HS-5 (cell line): Measurements from ENCODE around the gene RNU1-1.
"Not testable (repeated sequence)": the region's sequence is repeated elsewhere in the genome, so short reads cannot be mapped to it uniquely, and the experiment has no call there.

Source experiments
- DNase-seq: peaks from one replicate; pipeline ENCODE4 v3.0.0-alpha.2; 2012; ENCODE audit warnings: low read depth

RNU1-1 gene

DNA sequence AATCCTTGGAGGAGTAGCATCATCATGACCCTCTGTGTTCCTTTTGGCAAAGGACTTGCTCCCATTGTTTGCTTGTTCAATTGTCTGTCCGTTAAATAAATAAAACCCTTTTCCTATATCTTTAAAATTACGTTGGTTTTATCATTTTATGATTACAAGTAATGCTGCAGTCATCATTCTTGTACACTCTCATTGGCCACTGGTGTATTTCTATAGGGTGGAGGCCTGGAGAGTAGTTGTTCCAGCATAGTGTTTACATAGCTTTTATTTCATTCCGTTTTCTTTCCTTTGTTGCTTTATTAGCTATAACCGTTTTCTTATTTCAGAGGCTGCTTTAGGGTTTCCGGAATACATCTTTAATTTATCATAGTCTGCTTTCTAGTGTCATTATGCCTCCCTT is 7.6 kb upstream of the RNU1-1 start:
- not testable (repeated sequence) for DNase-seq

- no peak for DNase-seq
These were observed 7.2 kb upstream of the RNU1-1 start for GRCh38 chr1:16521288-16521583.

DNA sequence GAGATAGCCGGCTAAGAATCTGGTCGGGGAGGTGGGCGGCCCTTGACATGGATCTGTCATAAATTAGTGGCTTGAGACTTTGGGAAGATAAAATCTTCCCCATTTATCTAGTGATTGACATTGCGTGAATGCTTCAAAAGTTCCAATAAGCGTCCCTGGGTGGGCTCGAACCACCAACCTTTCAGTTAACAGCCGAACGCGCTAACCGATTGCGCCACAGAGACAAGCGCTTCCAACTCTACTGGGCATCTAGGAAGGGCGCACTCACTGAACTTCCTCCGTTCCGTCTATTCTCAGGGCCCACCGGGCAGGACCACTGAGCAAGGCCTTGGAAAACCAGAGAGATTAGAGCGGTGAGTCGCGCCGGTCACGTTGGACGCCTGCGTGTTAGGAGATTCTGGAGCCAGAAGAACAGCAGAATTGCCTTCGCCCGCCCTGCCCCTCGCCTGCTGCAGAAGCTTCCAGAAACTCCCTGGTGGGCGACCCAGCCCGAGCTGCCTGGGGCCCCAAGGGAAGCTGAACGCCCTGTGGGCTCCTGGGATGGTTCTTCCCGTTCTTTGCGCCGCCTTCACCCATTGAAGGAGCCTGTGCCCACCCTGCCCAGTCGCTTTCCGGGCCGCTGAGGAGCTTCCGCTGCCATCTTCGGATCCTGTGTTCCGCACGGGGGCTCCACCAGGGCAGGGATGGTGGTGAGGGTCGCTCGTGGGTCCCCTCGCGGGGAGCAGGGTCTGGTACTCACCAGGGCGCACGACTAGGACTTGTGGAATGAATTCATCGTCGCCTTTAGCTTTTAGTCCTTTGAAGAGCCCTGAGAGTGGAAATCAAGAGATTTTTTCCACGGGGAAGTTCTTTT is 6.6 kb upstream of the RNU1-1 start:
- not testable (repeated sequence) for DNase-seq

GRCh38 chr1:16519255-16519951 is 5.3 kb upstream of the RNU1-1 start:
- not testable (repeated sequence) for DNase-seq

GRCh38 chr1:16518913-16519254 is 4.8 kb upstream of the RNU1-1 start:
- not testable (repeated sequence) for DNase-seq

- DNase-seq: not testable (repeated sequence)
These were observed 2.8 kb upstream of the RNU1-1 start for GRCh38 chr1:16516694-16517410.

- DNase-seq: peak; percentile 98
These were observed 526 bp downstream of the RNU1-1 start for GRCh38 chr1:16513412-16514106.

DNA sequence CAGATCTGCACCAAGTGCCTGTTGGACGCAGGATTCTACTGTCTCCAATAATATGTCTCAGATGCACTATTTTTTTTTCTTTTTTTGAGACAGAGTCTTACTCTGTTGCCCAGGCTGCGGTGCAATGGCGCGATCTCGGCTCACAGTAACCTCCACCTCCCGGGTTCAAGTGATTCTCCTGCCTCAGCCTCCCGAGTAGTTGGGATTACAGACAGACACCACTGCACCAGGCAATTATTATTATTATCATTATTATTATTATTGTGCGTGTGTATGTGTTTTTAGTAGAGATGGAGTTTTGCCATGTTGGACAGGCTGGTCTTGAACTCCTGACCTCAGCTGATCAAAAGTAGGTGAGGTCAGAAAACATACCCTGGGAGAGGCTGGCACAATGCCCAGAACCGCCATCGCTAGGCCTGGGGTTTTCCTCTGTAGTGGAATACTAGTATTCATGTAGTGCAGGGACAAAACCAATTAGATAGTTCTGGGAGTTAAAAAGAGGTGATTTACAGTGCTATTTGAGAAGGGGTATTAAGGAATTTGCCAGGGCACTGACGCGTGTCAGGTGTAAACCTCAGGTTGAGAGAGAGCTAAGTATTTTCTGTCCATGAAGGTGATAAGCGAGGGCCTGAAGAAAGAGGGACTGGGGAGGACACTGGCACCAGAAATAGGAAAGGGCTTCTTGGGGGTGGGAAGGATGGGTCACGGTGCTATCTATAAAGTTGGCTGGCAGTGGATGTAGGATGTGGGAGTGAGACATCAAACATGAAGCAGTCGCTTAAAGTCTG is 1.3 kb downstream of the RNU1-1 start:
- DNase-seq: not testable (repeated sequence)

DNA sequence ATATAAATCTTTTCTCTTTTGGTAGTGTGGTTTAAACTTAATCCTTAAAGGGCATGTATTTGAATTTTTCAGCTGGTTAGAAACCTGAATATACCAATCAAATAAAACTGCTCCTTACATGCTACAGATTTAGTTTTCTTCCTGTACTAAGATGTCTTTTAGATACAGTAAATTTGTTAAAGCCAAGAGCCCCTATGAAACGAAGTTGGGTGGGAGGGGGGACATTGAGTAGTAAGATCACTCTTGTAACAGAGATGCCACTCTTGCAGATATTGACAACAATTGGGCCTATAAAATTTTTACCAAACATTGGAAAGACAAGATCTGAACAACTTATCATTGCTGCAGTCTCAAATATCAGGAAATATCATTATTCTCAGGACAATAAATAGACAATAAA is 2.2 kb downstream of the RNU1-1 start:
- not testable (repeated sequence) for DNase-seq

DNA sequence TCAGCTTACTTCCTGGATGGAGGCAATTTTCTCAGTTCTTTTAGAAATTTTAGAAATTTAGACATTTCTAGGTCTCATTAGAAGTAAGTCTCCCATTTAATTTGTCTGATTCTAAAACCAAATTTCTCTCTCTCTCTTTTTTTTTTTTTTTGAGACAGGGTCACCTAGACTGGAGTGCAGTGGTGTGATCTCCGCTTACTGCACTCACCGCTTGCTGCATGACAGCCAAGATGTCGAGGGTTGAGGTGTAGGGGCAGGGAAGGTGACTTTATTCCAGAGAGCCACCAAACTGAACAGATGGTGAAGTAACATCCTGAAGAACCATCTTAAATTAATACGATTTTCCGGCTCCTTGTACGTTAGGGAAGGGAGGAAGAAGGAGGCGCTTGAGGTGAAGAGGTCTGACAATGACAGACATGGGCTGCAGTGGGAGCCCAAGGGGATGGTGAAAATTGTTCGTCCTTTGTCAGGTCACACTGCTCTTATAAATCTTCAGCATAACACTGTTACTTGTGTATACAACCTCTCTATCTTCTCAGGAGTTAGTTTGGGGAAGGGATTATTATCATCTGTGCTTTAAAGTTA is 5.1 kb downstream of the RNU1-1 start:
- not testable (repeated sequence) for DNase-seq

GRCh38 chr1:16506364-16507136 is 7.5 kb downstream of the RNU1-1 start:
- not testable (repeated sequence) for DNase-seq

GRCh38 chr1:16505870-16506269 is 8.2 kb downstream of the RNU1-1 start:
- not testable (repeated sequence) for DNase-seq

DNA sequence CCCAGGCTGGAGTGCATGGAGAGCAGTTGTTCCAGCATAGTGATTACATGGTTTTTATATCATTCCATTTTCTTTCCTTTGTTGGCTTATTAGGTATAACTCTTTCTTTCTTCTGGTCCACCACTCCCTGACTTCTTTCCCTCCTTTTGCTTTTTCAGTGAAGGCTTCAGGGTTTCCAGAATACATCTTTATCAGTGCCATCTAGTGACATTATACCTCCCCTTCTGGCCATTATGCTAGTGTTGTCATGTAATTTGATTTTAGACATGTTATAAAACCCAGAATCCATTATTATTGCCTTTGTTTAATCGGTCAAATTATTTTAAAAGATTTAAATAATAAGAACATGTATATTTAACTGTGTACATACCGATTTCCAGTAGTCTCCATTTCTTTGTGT is 10.6 kb downstream of the RNU1-1 start:
- no peak for DNase-seq

DNA sequence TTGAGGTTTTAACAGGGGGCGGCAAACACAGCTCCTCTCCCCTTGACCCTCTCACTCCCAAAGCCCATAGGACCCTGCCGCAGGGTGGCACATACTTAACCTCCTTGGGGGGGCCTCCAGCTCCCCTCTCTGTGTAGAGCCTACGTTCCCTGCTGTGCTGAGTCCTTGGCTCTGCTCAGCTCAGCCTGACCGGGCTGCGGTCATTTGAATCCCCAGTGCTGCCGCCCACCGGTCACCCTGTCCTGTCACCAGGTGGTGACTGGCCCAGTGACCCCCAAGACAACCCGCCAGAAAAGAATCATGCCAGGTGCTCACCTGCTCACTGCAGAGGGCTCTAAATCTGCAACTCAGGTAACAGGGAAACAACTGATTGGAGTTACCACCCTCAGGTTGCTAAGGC is 12.6 kb downstream of the RNU1-1 start:
- DNase-seq: not testable (repeated sequence)

GRCh38 chr1:16500975-16501374 is 13.1 kb downstream of the RNU1-1 start:
- DNase-seq: not testable (repeated sequence)

- not testable (repeated sequence) for DNase-seq
These were observed 13.6 kb downstream of the RNU1-1 start for GRCh38 chr1:16500466-16500865.

GRCh38 chr1:16498573-16499413 is 15.3 kb downstream of the RNU1-1 start:
- DNase-seq: peak; percentile 23

DNA sequence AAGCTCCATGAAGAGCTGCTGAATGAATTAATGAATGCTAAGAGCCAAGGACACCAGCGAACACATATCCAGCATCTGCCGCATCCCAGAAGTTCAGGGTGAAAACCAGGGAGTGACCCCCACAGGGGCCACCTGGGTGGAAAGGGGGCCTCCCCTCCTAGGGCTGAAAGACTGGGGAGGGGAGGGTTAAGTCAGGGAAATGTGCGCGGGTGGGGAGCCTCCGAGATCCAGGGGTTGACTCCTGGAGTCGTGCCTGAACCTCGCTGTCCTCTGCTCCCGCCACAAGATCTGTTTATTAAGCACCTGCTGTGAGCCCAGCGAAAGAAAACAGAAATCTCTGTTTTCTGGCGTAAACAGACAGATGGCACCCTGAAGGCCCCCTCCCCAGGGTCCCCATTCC is 16.0 kb downstream of the RNU1-1 start:
- DNase-seq: not testable (repeated sequence)

- not testable (repeated sequence) for DNase-seq
These were observed 16.6 kb downstream of the RNU1-1 start for GRCh38 chr1:16497474-16497904.
